Right lung (tissue), 10 donors: ENCODE measurements around the gene SPESP1. TPM values are rescaled to one million over a fixed set of nuclear protein-coding genes. Genes with fewer than 3 reads are reported as not detected.

Experiments
- DNase-seq, 2 donors: peaks; one replicate each; pipeline ENCODE4 v3.0.0-alpha.2; 2013
- long read RNA-seq, 8 donors: transcript quantifications; one replicate each; lab custom pipeline, GENCODE V29; 2026
- polyA plus RNA-seq, 5 donors: library from polyadenylated mRNA; unstranded; fragments of 120-200 nt; gene quantifications; one replicate each; pipeline versions ENCODE4 v1.2.1 to v1.2.3, GENCODE V29; 2013; ENCODE audit warnings: inconsistent platforms in 1 of 5, low replicate concordance in 1 of 5; ENCODE audit not compliant: insufficient read length in 5 of 5, insufficient read depth in 1 of 5

The SPESP1 gene
- 1 to 10 TPM; 2.2 to 8.1 (median 2.4) TPM for polyA plus RNA-seq
- long read RNA-seq, donor 1, partial matches to known transcripts, result 8 of 10 reads
- long read RNA-seq, donor 1, other reads (novel, unspliced or antisense), result 0 of 10 reads
- long read RNA-seq, donor 2, partial matches to known transcripts, result 0 of 1 reads
- long read RNA-seq, donor 2, other reads (novel, unspliced or antisense), result 0 of 1 reads
- long read RNA-seq, donor 3, partial matches to known transcripts, result 232 of 382 reads
- long read RNA-seq, donor 3, other reads (novel, unspliced or antisense), result 148 of 382 reads
- long read RNA-seq, donor 4, result 0 reads
- long read RNA-seq, donor 5, transcript SPESP1-201 (2 exons, 1,431 nt), result major isoform, 6 of 6 reads
- long read RNA-seq, donor 5, partial matches to known transcripts, result 0 of 6 reads
- long read RNA-seq, donor 5, other reads (novel, unspliced or antisense), result 0 of 6 reads
- long read RNA-seq, donor 6, partial matches to known transcripts, result 144 of 242 reads
- long read RNA-seq, donor 6, other reads (novel, unspliced or antisense), result 96 of 242 reads
- long read RNA-seq, donor 7, partial matches to known transcripts, result 0 of 1 reads
- long read RNA-seq, donor 7, other reads (novel, unspliced or antisense), result 0 of 1 reads
- long read RNA-seq, donor 8, partial matches to known transcripts, result 0 of 1 reads
- long read RNA-seq, donor 8, other reads (novel, unspliced or antisense), result 0 of 1 reads

DNA sequence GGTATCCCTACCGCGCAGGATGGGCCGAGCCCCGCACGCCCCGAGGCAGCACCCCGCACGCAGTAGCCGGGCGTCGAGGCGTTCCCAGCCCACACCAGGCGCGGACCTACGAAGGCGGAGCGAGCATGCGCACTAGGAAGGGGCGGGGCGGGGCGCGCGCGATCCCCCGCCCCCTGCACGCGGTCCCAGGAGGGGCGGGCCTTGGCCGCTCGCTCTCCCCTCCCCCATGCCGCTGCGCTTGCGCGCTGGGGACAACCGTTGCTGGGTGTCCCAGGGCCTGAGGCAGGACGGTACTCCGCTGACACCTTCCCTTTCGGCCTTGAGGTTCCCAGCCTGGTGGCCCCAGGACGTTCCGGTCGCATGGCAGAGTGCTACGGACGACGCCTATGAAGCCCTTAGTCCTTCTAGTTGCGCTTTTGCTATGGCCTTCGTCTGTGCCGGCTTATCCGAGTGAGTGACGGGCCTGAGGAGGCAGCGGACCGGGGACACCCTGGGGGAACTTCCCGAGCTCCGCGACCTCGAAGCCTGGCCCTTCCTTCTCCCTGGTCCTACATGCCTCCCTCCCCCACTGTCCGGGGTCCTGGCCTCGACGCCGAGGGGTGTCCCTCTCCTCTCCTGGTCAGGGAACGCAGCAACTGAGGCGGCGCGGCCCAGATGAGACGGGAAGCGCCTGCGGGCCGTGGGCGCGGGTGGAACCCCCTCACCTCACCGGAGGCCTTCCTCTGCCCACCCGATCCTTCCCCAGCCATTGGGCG, at the start of gene SPESP1:
SPESP1 (plus strand) TSS at position 258 of the 755 bp plus-strand sequence; CDS start at position 387, 129 bp downstream.
- peak; percentile 33 to 36 for DNase-seq

DNA sequence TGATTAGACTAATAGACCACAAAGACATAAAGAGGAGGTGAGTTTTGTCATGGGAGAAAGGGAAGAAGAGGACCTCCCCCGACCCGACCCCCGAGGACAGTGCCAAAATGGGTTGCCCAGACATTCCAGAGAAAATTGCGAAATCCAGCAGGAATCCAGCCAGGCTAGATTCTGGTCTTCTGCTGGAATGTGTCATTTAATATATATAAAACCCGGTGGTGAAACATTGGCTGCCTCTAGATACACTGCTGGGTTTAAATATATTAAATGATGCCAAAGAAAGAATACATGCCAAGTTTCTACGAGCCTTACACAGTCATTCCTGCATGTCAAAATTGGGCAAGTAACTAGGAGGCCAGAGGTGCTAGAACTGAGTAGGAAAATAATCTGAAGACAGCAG, 45.3 kb upstream of the SPESP1 start:
- peak; percentile 63 to 64 for DNase-seq

GRCh38 chr15:68887120-68887519, 43.2 kb upstream of the SPESP1 start:
- no peak for DNase-seq

DNA sequence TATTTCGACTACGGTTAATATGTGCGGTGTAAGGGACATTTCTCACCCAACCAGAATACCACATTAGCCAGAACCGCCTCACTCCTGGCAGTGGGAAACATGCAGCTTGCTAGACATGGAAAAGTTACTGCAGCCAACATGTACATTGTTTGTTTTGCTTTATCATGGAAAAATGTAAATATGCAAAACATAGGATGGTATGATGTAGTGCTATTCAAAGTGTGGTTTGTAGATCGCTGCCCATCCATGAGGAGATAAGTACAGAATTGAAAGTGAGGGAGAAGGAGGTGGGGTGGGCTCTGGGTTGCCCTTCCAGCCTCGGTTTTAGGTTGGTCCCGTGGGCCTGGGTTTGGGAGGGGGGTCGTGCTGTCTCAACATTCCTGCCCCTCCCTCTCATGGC, 42.5 kb upstream of the SPESP1 start:
- DNase-seq, result no peak

- no peak for DNase-seq
These were observed 41.9 kb upstream of the SPESP1 start for GRCh38 chr15:68888419-68888818.

- no peak for DNase-seq
These were observed 36.1 kb upstream of the SPESP1 start for GRCh38 chr15:68894208-68894607.

DNA sequence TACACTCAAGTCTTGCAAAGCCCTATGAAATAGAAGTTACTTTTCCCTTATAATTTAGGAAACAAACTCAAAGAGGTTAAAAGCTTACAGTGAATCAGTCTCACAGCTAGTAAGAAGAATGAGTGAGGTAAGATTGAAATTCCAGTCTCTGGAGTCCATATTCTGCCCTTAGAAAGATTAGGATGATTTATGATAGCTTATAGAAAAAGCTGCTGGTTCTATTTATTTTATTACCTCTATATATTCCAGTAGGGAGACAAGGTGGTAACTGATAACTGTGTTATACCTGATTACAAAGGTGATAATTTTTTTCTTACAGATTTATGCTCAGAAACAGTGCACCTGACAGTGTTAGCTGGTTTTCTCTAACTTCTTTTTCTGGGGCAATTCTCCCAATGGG, 34.1 kb upstream of the SPESP1 start:
- no peak for DNase-seq

DNA sequence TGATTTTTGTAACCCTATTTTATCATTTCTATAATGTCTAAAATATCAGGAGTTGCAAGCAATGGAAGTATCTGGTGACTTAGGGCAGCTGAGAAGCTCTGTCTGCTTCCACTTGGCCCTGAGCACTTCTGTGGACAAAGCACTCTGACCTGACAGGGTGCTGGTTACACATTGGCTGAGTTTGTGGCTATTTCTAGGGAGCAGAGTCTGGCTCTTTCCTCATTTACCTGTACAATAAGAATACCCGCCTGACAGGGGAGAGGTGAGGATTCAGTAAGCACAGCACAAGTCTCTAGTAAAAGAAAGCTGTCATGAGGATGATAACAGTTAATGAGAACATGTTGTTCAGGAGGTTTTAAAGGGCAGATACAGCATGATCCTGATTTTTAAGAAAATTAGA, 33.3 kb upstream of the SPESP1 start:
- no peak for DNase-seq

DNA sequence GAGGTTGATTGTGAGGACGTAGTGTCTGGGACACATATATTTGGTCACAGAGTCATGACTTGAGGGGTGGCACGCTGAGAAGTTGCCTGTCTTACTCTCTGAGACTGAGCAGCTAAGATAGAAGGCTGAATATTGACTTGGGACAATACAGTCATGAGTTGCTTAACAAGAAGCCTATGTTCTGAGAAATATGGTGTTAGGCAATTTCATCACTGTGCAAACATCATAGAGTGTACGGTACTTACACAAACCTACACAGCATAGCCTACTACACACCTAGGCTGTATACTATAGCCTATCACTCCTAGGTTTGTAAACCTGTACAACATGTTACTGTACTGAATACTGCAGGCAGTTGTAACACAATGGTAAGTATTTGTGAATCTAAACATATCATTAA, 30.3 kb upstream of the SPESP1 start:
- DNase-seq, result no peak

GRCh38 chr15:68907396-68907923, 22.9 kb upstream of the SPESP1 start:
- peak; percentile 68 to 84 for DNase-seq

- no peak for DNase-seq
These were observed 20.7 kb upstream of the SPESP1 start for GRCh38 chr15:68909601-68910100.

- no peak for DNase-seq
These were observed 20.0 kb upstream of the SPESP1 start for GRCh38 chr15:68910341-68910740.

DNA sequence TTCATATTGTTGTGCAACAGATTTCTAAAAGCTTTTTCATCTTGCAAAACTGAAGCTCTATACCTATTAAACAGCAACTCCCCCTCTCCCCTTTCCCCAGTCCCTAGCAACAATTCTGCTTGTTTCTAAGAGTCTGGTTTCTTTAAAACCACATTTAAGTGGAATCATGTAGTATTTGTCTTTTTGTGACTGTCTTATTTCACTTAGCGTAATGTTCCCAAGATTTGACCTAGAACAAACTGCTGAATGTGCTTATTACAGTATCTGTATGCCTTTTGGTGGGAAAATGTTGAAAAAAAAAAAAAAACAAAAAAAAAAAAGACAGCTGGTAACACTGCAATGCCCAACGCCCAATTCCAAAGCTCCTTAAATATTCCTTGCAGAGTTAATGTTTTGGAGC, 19.5 kb upstream of the SPESP1 start:
- no peak for DNase-seq

DNA sequence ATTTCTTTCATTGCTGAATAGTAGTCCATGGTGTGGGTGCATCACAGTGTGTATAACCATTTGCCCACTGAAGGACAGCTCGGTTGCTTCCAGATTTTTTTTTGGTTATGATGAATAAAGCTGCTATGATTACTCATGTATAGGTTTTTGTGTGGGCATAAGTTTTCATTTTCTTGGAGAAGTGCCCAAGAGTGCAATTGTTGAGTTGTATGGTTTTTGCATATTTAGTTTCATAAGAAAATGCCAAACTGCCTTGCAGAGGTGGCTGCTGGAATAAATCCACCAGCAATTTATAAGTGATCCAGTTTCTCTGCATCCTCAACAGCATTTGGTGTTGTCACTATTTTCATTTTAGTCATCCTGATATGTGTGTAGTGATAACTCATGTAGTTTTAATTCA, 8.4 kb upstream of the SPESP1 start:
- DNase-seq, result no peak

- DNase-seq, result peak; percentile 61 to 79
These were observed 5.3 kb upstream of the SPESP1 start for GRCh38 chr15:68924866-68925560.

DNA sequence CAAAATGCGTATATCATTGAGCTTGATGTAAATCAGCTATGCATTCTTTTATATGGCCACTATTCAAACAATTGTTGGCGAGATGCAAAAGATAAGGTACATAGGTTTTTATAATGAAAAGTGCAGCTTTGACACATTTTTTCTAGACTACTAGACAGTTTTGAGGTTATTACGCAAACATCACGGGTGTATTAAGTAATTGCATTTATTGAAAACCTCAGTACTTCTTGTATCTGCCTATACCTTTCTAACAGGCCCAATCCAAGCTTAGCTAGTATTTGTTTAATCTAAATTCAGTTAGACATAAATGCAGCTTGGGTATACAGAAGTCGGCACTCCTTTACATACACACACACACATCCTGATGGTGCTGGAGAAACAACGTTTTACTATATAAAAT, 2.7 kb downstream of the SPESP1 start:
- DNase-seq, result no peak

DNA sequence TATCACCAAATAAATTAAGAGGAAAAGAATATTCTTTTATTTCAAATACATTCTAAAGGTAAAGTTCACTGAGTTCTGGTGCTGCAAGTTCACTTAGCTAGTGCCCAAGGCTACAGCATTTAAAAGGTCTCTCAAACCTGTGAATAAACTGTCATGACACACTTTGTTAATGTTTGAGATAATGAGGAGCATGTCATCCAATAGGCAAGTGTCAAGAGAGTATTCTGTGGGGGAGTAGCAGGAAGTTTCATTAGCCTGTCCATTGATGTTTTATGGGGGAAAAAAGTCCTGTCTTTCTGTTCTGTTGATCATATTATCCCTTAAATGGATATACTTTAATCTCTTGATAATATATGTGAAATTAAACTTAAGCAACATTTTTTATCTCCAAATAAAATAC, 4.0 kb downstream of the SPESP1 start:
- DNase-seq, result no peak

GRCh38 chr15:68935400-68935937, 5.1 kb downstream of the SPESP1 start:
- DNase-seq, result no peak

DNA sequence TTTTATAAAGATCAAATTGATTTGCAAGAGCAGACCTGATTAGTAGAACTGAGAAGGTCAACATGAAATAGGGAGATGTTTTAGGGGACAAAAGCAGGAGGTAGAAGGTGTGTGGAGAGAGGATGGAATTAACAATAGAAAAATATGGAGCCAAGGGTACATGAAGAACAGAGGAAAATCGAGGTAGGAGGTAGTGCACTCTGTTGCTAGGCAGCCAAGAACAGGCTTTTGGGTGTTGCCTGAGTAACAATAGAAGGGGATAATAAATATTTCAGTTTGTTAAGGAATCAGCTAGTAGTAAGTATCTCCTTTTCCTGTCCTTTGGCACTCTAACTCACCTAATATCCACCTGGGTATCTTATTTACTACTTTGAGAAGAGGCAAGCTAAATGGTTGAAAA, 9.2 kb downstream of the SPESP1 start:
- DNase-seq, result no peak

DNA sequence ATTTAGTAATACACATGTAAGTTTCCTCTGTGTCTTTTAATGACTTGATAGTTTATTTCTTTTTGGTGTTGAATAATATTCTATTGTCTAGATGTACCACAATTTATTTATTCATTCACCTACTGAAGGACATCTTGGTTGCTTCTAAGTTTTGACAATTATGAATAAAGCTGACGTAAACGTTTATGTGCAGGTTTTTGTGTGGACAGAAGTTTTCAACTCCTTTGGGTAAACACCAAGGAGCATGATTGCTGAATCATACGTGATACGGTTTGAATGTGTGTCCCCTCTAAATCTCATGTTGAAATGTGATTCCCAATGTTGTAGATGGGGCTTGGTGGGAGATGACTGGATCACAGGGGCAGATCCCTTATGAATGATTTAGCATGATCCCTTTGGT, 21.5 kb downstream of the SPESP1 start:
- no peak for DNase-seq

DNA sequence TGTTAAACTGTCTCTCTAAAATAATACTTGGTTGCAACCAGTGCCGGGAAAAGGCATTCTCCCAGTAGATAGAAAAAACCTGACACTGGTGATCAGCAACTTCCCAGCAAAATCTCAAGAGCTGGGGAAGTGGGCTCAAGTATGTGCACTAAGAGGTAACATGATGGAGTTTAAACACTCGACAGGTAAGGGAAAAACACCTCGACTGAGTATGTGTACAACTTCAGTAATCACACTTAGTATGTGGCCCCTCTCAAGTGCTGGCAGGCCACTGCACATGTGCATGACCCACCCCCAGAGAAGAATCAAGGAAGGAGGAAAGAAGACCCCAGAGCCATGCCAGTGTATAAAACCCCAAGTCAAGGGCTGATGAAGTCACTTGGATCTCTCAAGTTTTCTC, 27.4 kb downstream of the SPESP1 start:
- DNase-seq, result peak; percentile 9 to 17
